ENCODE data around the gene PCNX2.

The PCNX2 gene

DNA sequence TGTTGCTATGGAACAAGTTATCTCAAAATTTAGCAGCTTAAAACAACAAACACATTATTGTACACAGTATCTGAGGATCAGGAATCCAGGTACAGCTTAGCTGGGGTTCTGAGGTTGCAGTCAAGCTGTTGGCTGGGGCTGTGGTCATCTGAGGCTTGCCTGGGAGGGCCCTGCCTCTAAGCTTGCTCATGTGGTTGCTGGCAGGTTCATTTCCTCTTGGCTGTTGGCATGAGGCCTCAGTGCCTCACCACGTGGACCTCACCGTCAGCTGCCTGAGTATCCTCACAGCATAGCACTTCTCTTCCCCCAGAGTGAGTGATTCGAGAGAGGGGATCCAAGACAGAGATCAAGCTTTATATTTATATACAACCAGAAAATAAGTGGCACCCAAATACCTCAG lies 326.6 kb downstream of the PCNX2 start:
- Histone ChIP-seq H3K4me3 (ENCODE audit: low read length) (no peak overlapping the region), H3K27ac (ENCODE audit: low read length) (no peak overlapping the region), H3K4me1 (ENCODE audit: control insufficient read depth, insufficient read depth, low read length) (no peaks in the 10 kb centered on the region), H3K27me3 (ENCODE audit: control insufficient read depth, insufficient read depth, low read length) (no peaks in the 10 kb centered on the region), H3K9me3 (ENCODE audit: control insufficient read depth, insufficient read depth, low read length) (no peaks in the 10 kb centered on the region; the same call in 1 of the 2 replicates), H3K36me3 (ENCODE audit: control insufficient read depth, insufficient read depth, low read length) (peaks cover 9% of the 10 kb centered on the region; the same call in 1 of the 2 replicates)
- DNase-seq (ENCODE audit: low read depth, low spot score): no peak
- WGBS (ENCODE audit: insufficient coverage, insufficient read length): no CpG with 5 or more reads among the region's 3 CpGs

DNA sequence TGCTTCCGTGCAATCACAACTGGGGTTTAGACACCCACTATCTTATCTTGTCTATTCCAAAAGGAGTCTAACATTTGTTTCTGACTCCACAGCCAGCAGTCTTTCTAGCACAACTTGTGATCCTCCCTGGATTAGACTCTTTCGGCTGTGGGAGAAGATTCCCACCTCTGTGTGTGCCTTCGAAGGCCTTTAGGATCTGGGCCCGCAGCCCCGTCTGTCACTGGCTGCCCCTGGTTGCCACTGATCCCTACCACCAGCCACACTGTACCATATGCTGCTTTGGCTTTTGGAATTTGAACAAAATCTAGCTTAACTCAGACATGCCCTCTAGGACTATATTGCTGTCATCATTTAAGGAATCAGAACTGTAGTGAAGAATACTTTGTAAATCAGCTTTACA lies 327.1 kb downstream of the PCNX2 start:
- Histone ChIP-seq H3K27me3 (ENCODE audit: control insufficient read depth, insufficient read depth, low read length) (no peaks in the 10 kb centered on the region), H3K9me3 (ENCODE audit: control insufficient read depth, insufficient read depth, low read length) (no peaks in the 10 kb centered on the region; the same call in 1 of the 2 replicates), H3K27ac (ENCODE audit: low read length) (no peak overlapping the region), H3K36me3 (ENCODE audit: control insufficient read depth, insufficient read depth, low read length) (peaks cover 9% of the 10 kb centered on the region; the same call in 1 of the 2 replicates), H3K4me1 (ENCODE audit: control insufficient read depth, insufficient read depth, low read length) (no peaks in the 10 kb centered on the region), H3K4me3 (ENCODE audit: low read length) (no peak overlapping the region)
- DNase-seq (ENCODE audit: low read depth, low spot score): no peak
- no CpG with 5 or more reads among the region's 5 CpGs for WGBS (ENCODE audit: insufficient coverage, insufficient read length)

DNA sequence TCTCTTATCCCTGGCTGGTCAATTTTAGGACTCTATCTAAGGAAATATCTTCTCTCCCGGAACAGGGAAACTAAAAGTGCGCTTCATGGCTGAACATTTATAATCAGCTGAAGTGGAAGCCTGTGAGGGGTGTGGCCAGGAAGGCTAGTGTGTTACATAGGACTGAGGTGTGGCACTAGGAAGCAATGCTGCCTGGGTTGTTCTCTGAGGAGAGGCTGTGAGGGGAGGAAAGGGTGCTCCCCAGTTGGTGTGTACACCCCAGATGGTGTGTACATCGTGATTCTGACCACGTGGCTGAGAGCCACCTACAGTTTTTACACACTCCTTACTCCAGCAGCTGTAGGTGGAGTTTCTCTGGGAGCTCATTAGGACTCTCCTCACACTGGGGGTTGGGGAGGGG lies 328.9 kb downstream of the PCNX2 start:
- DNase-seq (ENCODE audit: low read depth, low spot score): no peak
- Histone ChIP-seq H3K36me3 (ENCODE audit: control insufficient read depth, insufficient read depth, low read length) (peaks cover 9% of the 10 kb centered on the region; the same call in 1 of the 2 replicates), H3K4me1 (ENCODE audit: control insufficient read depth, insufficient read depth, low read length) (no peaks in the 10 kb centered on the region), H3K27me3 (ENCODE audit: control insufficient read depth, insufficient read depth, low read length) (no peaks in the 10 kb centered on the region), H3K9me3 (ENCODE audit: control insufficient read depth, insufficient read depth, low read length) (no peaks in the 10 kb centered on the region), H3K4me3 (ENCODE audit: low read length) (no peak overlapping the region), H3K27ac (ENCODE audit: low read length) (no peak overlapping the region)
- no CpG with 5 or more reads among the region's 4 CpGs for WGBS (ENCODE audit: insufficient coverage, insufficient read length)

DNA sequence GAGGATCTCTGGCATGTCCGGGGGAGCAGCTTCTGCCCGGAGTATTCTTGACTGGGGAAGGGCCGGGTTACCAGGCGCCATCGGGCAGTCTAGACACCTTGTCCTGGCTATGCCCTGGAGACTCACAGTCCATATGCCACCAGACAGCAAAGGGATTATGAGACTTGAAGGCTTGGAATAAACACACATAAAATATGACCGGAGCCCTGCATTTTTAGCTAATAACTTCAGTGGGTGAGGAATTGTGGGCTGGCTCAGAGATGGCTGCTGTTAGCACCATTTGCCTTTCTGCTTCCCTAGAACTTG lies 329.7 kb downstream of the PCNX2 start:
- H3K9me3 ChIP-seq (ENCODE audit: control insufficient read depth, insufficient read depth, low read length): no peaks in the 10 kb centered on the region
- WGBS (ENCODE audit: insufficient coverage, insufficient read length): no CpG with 5 or more reads among the region's 6 CpGs
- no peak overlapping the region for H3K4me3 ChIP-seq (ENCODE audit: low read length)
- H3K27me3 ChIP-seq (ENCODE audit: control insufficient read depth, insufficient read depth, low read length): no peaks in the 10 kb centered on the region
- H3K4me1 ChIP-seq (ENCODE audit: control insufficient read depth, insufficient read depth, low read length): no peaks in the 10 kb centered on the region
- DNase-seq (ENCODE audit: low read depth, low spot score): no peak
- peaks cover 5% of the 10 kb centered on the region; the same call in 1 of the 2 replicates for H3K36me3 ChIP-seq (ENCODE audit: control insufficient read depth, insufficient read depth, low read length)
- H3K27ac ChIP-seq (ENCODE audit: low read length): no peak overlapping the region

DNA sequence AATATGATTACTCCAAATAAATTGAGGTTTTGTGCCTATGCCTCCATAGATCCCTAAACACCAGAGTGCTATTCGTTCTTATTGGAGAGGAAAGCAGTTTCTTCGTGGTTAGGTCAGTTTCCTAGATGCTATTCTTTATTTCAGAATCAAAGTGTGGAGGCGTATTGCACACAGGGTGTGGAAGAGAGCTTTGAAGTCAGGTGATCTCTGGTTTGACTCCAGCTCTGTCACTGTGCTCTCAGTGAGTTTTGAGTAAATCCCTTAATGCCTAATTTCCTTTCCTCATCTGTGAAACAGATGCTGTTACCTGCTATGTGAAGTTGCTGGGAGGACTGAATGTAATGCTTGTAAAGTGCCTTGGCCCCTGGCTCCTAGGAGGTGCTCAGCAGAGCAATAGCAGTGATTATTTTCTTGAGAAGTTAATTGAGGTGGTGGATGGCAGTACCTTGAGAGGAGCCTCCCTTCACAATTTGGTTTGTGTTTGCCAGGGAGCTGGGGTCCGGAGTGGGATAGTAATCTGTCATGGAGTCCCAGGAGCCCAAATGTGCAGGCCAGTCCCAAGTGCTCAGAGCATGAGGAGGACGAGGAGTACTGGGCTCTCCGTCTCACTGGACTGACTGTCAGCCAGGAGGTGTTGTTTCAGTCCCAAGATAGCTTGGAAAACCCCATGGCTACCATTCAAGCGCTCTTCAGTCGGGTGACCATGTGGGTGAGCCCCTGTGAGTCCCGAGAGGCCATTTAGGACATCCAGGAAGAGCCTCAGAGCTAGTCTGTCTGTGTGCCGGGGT lies 330.2 kb downstream of the PCNX2 start:
- no peaks in the 10 kb centered on the region for H3K27me3 ChIP-seq (ENCODE audit: control insufficient read depth, insufficient read depth, low read length)
- no peaks in the 10 kb centered on the region for H3K4me1 ChIP-seq (ENCODE audit: control insufficient read depth, insufficient read depth, low read length)
- no CpG with 5 or more reads among the region's 10 CpGs for whole genome bisulfite sequencing (ENCODE audit: insufficient coverage, insufficient read length)
- H3K9me3 ChIP-seq (ENCODE audit: control insufficient read depth, insufficient read depth, low read length): no peaks in the 10 kb centered on the region
- no peak overlapping the region for H3K4me3 ChIP-seq (ENCODE audit: low read length)
- no peak overlapping the region for H3K27ac ChIP-seq (ENCODE audit: low read length)
- H3K36me3 ChIP-seq (ENCODE audit: control insufficient read depth, insufficient read depth, low read length): 0 out of 2 replicates have a peak, but pooled peaks cover 2% of the 10 kb centered on the region
- DNase-seq (ENCODE audit: low read depth, low spot score): no peak

DNA sequence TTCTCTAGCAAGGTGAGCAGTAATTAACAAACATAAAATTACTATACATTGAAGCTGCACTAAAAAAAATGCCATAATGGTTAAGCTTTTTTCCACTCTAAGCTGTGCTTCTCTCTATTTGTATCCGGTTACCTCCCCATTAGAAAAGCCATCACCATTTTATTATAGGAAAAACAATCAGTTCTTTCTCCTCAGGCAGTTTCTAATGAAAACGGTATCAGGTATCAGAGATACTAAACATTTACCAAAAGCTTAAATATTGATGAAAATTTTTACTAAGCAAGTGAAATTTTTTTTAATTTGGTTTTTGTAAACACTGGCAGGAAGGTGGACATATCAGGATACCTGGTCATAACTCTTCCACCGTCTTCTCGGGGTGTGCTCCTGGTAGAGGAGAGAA lies 330.9 kb downstream of the PCNX2 start:
- Histone ChIP-seq H3K4me3 (ENCODE audit: low read length) (no peak overlapping the region), H3K27ac (ENCODE audit: low read length) (no peak overlapping the region), H3K4me1 (ENCODE audit: control insufficient read depth, insufficient read depth, low read length) (no peaks in the 10 kb centered on the region), H3K36me3 (ENCODE audit: control insufficient read depth, insufficient read depth, low read length) (no peaks in the 10 kb centered on the region), H3K27me3 (ENCODE audit: control insufficient read depth, insufficient read depth, low read length) (no peaks in the 10 kb centered on the region), H3K9me3 (ENCODE audit: control insufficient read depth, insufficient read depth, low read length) (no peaks in the 10 kb centered on the region)
- DNase-seq (ENCODE audit: low read depth, low spot score): no peak
- WGBS (ENCODE audit: insufficient coverage, insufficient read length): no CpG with 5 or more reads among the region's 4 CpGs

DNA sequence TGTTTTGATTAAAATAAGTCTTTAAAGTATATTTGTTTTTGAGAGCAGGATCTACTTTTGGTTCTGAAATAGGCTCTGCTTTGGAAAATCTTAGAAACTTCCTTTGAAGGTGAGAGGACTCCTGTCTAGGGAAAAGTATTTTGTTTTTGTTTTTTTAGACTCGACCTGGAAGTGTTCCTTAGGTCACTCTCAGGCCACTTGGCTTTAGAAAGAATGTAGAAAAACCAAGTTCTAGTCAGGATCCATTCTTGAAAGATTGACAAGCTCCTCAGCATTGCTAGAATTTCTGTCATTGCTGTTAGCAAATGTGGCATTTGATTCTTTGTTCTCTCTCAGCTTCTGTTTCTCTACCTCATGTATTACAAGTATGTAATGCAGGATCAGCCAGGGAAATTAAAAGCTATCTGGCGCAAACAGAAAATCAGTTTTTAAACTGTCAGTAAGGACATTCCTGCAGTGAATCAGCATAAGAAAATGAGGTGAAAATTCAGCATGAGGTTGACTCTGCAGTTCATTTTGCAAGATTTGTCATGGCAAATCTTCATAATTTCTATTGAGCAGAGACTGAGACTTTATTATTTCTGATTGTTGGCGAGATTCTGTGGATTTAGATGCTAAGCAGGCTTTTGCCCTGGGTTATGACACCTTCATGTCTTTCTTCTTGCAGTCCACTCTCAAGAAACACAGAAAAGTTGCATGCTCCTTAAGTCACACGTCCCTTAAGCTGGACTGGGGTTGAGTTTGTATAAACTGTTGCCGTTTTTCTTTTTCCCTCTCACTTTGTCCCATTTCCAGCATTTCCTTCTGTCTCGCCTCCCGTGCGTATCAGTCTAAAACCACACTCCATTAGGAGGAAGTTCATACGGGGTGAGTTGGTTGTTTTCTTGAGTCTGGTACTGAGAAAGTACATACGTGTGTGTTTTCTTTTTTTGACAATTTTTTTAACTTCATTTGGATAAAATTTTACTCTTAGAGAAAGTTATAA lies 332.5 kb downstream of the PCNX2 start:
- H3K4me3 ChIP-seq (ENCODE audit: low read length): no peak overlapping the region
- no peaks in the 10 kb centered on the region for H3K4me1 ChIP-seq (ENCODE audit: control insufficient read depth, insufficient read depth, low read length)
- peaks cover 5% of the 10 kb centered on the region; the same call in 1 of the 2 replicates for H3K36me3 ChIP-seq (ENCODE audit: control insufficient read depth, insufficient read depth, low read length)
- DNase-seq (ENCODE audit: low read depth, low spot score): no peak
- no peaks in the 10 kb centered on the region for H3K27me3 ChIP-seq (ENCODE audit: control insufficient read depth, insufficient read depth, low read length)
- no CpG with 5 or more reads among the region's 10 CpGs for WGBS (ENCODE audit: insufficient coverage, insufficient read length)
- no peak overlapping the region for H3K27ac ChIP-seq (ENCODE audit: low read length)
- H3K9me3 ChIP-seq (ENCODE audit: control insufficient read depth, insufficient read depth, low read length): no peaks in the 10 kb centered on the region

DNA sequence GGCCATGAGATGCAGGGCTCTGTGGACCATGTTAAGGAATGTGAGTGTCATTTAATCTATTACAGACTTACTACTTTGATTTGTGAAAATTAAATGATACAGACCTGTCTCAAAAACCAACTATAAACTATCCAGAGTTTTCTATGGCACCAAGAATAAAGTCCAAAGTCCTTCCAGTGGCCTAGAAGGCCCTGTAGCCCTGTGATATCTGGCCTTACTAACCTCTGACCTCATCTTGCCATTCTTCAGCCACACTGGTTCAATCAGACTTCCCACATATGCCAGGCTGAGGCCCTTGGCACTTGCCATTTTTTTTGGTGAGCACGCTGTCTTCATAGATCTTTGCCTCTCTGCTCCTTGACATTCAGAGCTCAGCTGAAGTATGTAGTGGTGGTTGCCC lies 337.5 kb downstream of the PCNX2 start:
- Histone ChIP-seq H3K27ac (ENCODE audit: low read length) (no peak overlapping the region), H3K27me3 (ENCODE audit: control insufficient read depth, insufficient read depth, low read length) (no peaks in the 10 kb centered on the region), H3K36me3 (ENCODE audit: control insufficient read depth, insufficient read depth, low read length) (peaks cover 10% of the 10 kb centered on the region; the same call in 1 of the 2 replicates), H3K4me3 (ENCODE audit: low read length) (no peak overlapping the region), H3K9me3 (ENCODE audit: control insufficient read depth, insufficient read depth, low read length) (no peaks in the 10 kb centered on the region), H3K4me1 (ENCODE audit: control insufficient read depth, insufficient read depth, low read length) (no peaks in the 10 kb centered on the region)
- no peak for DNase-seq (ENCODE audit: low read depth, low spot score)
- no CpG with 5 or more reads among the region's 1 CpG for WGBS (ENCODE audit: insufficient coverage, insufficient read length)

DNA sequence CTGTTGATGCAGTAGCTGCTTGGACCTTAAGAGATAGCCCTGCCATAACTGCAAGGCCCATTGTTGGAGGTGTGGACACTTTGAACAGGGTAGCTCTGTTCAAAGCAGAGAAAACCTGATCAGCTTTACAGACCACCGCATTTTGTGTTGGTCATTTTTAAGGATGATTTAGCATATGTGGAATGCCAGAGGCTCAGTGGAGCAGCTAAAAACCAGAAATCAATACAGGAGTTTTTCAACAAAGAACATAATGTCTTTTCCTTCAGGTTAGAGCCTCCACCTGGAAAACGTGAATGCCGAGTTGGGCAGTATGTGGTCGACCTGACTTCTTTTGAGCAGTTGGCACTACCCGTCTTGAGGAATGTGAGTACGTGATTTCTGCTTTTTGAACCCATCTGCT lies 339.4 kb downstream of the PCNX2 start:
- no peak for DNase-seq (ENCODE audit: low read depth, low spot score)
- no peak overlapping the region for H3K27ac ChIP-seq (ENCODE audit: low read length)
- H3K36me3 ChIP-seq (ENCODE audit: control insufficient read depth, insufficient read depth, low read length): peaks cover 10% of the 10 kb centered on the region; the same call in 1 of the 2 replicates
- no peaks in the 10 kb centered on the region for H3K9me3 ChIP-seq (ENCODE audit: control insufficient read depth, insufficient read depth, low read length)
- no peak overlapping the region for H3K4me3 ChIP-seq (ENCODE audit: low read length)
- no peaks in the 10 kb centered on the region; the same call in 1 of the 2 replicates for H3K4me1 ChIP-seq (ENCODE audit: control insufficient read depth, insufficient read depth, low read length)
- WGBS (ENCODE audit: insufficient coverage, insufficient read length): no CpG with 5 or more reads among the region's 6 CpGs
- no peaks in the 10 kb centered on the region for H3K27me3 ChIP-seq (ENCODE audit: control insufficient read depth, insufficient read depth, low read length)

DNA sequence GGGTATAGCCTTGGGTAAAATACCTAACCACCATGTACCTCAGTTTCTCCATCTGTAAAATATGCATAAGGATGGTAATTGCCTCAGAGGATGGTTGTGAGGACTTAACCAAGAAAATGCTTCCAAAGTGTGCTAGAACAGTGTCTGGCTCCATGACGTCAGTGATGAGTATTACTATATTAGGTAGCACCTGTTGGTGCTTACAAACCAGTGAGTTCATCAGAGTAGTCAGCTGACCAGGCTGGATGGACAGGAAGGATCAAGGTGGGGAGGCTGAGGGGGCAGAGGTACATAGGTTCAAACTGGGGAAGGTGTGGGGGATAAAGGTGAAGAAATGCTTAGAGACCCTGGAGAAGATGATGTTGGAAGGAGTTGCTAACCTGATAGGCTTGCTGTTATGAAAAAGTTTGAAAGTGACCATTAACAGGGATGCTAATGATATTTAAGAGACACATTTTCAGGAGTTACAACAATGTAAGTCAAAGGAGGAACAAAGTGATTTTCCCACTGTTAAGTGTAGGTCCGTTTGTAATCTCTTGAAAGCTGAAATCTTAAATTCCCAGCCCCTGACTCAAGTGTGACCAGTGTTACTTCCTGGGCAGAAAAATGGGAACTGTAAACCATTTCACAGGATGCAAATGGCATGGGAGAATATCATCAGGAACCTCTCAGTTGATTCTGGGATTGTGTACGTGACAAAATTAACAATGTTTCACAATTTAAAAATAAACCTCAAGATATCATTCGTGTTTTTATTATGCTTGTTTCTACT lies 340.7 kb downstream of the PCNX2 start:
- Histone ChIP-seq H3K36me3 (ENCODE audit: control insufficient read depth, insufficient read depth, low read length) (peaks cover 10% of the 10 kb centered on the region; the same call in 1 of the 2 replicates), H3K27ac (ENCODE audit: low read length) (no peak overlapping the region), H3K4me3 (ENCODE audit: low read length) (no peak overlapping the region), H3K9me3 (ENCODE audit: control insufficient read depth, insufficient read depth, low read length) (no peaks in the 10 kb centered on the region), H3K4me1 (ENCODE audit: control insufficient read depth, insufficient read depth, low read length) (no peaks in the 10 kb centered on the region; the same call in 1 of the 2 replicates), H3K27me3 (ENCODE audit: control insufficient read depth, insufficient read depth, low read length) (no peaks in the 10 kb centered on the region)
- no peak for DNase-seq (ENCODE audit: low read depth, low spot score)
- WGBS (ENCODE audit: insufficient coverage, insufficient read length): no CpG with 5 or more reads among the region's 4 CpGs
